GM18870 (cell line): Measurements from ENCODE around the gene CAMK2A.

Experiments
- ATAC-seq: cut with Tn5 transposase; IDR thresholded peaks from one replicate; pipeline ENCODE4 v1.9.1; 2021; ENCODE audit warnings: moderate library complexity; ENCODE audit not compliant: unreplicated experiment

Gene CAMK2A

DNA sequence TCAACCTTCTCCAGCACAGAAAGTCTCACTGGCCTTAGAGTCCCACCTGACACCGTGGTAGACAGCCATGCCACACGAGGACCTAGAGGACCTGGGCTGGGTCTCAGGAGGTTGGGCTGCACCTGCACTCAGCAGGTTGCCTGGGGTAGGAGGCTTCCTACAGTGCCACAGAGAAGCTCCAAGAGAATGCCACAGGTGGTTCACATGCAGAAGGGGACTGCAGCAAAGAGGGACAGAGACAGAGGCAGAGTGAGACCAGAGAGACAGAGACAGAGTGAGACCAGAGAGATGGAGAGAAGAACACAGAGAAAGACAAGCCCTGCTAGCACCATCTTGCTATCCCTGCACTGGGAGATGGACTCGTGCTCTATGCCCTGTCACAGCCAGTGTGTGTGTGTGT, 5.7 kb downstream of the CAMK2A start:
- no peak for ATAC-seq

DNA sequence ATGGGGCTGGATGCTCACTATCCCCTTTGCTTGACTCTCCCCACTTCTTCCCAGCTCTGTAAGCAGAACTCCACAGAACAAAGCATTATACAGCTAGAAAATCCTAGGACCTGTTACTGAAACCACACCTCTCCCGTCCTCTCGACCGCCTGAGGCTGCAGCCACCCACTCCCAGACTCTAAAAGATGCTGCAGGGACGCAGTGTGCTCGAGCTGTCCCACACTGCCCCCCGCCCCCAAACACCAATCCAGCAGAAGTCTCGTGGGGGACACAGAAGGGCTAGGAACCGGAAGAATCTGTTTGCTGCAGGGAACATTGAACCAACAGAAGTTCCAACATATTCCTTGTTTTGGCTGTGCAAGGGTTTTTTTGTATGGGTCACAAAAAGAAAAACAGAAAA, 7.6 kb downstream of the CAMK2A start:
- no peak for ATAC-seq

DNA sequence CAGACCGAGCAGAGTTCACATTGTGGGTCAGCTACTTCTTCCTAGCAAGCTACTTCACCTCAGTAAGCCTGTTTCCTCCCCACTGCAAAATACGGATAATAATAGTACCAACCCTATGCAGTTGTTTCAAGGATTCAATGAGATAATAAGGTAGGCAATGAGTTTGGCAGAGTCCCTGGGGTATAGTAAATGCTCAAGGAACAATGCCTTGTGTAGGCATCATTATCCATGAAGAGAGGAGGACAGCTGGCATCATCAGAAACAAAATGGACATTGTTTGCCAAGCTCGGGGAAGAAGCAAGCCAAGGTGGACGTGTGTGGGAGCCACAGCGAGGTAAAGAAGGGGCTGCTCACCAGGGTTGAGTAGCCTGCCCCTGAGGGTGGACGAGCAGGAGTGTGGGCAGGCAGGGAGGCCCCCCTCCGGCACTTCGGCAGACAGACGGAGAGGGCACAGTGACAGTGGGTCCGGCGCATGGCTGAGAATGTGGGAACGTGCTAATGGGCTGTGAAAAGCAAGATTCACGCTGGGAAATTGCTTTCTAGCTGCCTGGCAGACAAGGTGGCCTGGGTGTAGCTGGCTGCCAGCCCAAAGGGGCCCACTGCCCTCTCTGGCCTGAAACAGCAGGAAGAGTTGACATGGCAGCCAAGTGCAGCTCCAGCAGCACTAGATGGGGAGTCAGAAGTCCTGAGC, 10.1 kb downstream of the CAMK2A start:
- no peak for ATAC-seq

DNA sequence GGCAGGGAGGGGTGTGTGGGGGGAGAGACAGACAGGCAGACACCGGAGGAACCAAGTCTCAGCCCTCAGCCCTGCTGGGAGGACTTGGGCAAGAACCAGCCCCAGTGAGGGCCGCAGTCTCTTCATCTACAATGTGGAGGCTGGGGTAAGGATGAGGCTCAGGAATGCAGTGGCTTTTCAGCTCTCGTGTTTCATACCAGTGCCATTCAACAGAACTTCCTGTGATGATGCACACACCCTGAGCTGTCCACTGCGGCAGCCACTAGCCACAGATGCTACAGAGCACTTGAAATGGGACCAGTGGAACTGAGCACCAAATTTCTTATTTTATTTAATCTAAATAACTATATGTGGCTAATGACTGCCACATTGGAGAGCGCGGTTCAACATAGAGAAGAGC, 10.7 kb downstream of the CAMK2A start:
- ATAC-seq = no peak

DNA sequence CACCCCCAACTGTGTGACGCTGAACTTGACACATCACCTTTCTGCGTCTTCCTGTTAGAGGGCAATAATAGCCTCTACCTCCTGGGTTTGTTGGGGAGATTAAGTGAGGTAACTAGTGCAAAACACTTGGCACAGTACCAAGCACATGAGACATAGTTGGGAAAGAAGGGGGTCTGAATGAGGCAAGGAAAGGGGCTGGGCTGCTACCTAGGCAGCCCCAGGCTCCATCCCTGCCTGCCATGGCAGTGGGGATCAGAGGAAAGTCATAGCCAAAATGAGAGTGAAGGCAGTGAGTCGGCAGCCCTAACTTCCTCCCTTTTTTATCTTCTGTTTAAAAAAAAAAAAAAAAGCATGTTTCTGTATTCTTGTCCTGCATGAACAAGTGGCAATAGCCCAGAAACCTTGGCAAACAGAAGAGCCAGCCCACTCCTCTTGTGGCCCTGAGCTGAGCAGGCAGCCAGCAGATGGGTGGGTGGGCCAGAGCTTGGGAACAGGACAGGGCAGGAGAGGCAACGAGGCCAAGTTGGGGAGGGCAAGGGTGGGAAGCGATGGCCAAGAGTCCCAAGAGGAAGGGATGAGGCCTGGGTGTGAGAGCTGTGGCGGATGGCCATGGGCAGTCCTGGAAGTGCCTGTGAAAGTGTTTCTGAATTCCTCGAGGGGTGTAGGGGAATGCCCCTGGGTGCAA, 11.4 kb downstream of the CAMK2A start:
- ATAC-seq = no peak

DNA sequence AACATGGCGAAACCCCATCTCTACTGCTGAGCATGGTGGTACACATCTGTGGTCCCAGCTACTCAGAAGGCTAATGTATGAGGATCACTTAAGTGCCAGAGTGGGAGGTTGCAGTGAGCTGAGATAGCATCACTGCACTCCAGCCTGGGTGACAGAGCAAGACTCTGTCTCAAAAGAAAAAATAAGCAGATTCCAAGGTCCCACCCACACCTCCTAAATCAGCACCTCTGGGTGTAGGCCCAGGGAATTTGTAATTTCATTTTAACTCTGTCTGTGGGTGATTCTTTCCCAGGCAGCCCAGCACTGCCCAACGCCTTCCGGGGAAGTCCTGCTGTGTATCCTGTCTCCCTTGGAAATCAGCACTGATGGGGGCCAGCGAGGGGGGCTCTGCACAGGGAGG, 12.5 kb downstream of the CAMK2A start:
- no peak for ATAC-seq

DNA sequence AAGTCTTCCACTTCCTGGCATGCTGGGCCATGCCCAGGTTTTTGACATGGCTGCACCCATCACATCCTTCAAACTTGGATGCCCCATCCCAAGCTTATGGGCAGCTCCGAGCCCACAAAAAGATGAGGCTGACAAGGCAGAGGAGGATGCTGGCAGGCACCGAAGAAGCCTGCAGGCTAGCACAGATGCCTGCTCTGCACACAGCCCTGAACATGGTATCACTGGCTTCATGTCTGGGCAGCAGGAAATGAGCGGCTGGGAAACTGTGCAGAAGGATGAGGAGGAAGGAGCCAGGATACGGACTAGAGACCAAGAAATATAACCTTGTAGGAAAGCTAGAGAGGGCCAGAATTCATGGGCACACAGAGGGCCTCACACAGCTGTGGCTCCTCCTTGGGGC, 14.8 kb downstream of the CAMK2A start:
- ATAC-seq = no peak

DNA sequence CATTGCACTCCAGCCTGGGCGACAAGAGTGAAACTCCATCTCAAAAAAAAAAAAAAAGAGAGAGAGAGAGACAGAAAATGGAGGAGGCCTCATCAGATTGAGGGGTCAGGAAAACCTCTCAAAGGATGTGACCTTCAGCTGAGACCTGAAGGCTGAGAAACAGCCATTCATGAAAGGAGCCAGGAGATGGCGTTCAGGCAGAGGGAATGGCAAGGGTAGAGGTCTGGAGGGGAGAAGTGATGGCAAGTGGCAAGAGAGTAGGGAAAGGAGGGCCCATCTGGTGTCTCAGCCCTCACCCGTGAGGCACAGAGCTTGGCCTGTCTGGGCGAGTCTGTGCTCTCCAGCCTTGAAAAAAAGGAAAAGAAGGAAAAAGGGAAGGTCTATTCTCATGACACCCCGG, 17.0 kb downstream of the CAMK2A start:
- ATAC-seq = no peak

DNA sequence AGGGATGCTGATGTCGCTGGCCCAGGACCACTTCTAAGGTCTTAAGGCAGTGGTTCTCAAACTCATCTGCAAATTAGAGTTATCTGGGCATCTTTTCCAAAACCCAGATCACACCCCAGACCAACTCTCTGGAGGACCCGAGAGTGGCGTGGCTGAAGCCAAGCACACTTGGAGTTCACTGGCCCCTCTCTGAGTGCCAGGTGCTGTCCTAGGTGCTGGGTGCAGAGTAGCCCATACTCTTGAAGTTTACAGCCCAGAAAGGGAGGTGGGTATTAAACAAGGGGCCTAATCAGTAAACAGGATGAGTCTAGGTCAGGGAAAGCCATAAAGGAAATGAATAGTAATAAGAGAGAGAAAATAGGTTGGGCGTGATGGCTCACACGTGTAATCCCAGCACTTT, 17.6 kb downstream of the CAMK2A start:
- no peak for ATAC-seq

DNA sequence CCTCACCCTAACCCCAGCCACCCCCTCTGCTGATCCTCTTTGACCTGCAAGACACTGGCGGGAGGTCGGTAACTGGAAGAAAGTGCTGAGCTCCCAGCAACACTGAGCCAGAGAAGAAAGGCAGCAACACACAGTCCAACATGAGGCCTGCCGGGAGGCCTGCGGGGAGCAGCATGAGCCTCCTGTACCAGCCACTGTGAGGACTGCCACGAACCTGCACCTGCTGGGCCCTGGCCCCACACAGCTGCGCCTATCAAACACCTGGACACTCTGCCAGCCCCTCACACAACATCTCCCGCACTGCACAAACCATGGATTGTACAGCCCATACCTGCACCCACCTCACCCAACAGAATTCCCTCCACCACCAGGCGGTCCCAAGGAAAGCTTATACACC, 18.3 kb downstream of the CAMK2A start:
- no peak for ATAC-seq

DNA sequence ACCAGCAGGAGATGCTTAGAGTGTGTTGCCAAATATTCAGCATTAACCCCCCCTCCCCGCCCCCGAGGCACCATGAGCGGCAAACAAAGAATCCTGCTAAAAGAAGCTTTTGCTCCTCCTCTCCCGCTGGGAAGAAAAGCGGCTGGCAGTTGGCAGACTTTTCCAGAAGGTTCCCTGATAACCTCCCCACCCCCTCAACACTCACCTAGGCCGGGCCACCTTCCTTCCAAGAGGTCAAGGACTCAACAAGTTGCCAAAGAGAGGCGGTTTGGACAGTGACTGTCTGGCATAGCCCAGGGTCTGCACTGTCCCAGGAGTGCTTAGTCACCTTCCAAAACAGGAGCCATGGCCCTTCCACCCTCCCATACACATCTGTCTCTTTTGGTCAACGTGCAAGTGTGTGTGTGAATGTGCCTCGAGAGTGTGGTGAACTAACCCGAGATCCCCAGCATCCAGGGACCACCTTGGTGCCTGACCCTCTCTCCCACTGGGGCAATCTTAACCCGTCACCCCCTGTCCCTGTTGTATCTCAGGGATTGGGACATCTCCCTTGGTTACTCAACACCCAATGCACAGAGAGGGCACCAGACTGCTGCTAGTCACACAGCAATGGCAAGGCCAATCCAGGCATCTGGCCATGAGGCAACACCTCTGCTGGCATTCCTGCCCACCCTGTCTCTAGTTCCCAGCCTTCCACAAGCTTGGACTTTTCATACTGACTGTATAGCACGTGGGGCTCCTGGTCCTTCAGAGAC, 18.9 kb downstream of the CAMK2A start:
- no peak for ATAC-seq

DNA sequence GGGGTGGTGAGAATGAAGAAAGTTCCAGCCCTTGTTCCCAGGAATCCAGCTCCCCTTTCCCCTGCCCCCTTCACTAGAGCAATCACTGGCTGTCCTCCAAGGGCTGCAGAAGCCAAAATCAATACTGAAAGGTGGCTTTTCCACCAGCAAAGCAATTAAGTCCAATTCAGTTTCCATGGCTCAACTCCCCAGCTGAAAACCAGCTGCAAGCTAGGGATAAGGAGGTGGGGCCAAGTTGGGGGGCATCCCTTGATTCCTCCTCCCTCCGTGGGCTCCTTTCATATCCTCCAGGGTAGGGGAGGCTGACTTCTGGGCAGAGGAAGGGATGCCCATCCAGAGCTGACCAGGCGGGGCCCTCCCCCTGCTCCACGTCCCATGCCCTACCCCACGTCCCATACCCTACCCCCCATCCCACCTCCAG, 22.7 kb downstream of the CAMK2A start:
- no peak for ATAC-seq

DNA sequence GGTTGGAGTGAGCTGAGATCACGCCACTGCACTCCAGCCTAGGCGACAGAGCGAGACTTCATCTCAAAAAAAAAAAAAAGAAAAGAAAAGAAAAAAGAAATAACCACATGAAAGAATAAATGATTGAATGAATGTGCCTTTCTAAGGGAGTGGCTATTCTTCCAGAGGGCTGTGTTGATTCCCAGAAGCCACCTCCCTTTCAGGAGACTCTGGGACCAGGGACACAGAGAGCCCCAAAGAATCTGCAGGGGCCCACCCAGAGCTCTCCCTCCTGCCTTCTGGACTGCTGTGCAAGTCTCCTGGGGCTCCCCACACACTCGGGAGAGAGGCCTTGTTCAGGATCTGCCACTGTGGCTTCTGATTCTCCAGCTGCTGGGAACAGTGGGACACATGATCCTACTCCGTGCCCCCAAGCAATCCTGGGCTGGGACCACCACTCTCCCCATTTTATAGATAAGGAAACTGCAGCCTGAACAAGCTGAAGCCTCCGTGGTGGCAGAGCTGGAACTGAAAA, 23.6 kb downstream of the CAMK2A start:
- ATAC-seq = no peak

DNA sequence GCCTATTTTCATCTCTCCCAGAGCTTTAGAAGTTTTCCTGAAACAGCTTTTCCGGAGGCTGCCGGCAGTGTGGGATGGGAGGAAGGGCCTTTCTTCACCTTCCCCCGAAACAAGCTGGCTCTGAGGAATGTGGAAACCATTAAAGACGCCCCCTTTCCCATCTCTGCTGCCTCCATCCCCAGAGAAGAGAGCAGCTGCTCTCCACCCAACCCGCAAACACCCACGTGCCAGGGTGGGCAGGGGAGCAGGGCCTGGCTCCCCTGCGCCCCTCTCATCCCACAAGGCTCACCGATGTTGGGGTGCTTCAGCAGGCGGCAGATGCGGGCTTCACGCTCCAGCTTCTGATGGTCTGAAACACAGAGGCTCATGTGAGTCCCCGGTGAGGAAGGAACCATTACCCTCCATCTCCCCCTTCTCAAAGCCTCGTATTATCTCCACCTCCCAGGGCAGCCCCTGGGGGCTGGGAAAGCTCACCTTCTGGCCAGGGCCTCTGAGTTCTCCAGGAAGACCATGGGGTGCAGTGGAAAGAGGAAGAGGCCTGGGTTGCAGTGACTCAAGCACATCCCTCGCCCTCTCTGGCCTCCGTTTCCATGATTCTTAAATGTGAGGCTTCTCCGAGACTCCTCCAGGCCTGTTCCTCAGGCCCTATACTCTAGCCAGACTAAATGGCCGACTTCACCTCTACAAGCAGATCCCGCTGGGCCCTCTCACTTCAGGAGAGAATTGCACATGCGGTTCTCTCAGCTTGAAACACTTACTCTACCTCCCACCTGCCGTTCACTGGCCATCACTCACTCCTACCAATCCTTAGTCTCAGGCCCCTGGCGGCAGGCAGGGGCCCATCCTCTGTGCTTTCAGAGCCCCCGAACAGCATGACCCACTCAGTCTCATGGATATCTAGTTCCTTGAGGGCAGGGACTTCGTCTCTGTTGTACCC, 24.6 kb downstream of the CAMK2A start:
- no peak for ATAC-seq

DNA sequence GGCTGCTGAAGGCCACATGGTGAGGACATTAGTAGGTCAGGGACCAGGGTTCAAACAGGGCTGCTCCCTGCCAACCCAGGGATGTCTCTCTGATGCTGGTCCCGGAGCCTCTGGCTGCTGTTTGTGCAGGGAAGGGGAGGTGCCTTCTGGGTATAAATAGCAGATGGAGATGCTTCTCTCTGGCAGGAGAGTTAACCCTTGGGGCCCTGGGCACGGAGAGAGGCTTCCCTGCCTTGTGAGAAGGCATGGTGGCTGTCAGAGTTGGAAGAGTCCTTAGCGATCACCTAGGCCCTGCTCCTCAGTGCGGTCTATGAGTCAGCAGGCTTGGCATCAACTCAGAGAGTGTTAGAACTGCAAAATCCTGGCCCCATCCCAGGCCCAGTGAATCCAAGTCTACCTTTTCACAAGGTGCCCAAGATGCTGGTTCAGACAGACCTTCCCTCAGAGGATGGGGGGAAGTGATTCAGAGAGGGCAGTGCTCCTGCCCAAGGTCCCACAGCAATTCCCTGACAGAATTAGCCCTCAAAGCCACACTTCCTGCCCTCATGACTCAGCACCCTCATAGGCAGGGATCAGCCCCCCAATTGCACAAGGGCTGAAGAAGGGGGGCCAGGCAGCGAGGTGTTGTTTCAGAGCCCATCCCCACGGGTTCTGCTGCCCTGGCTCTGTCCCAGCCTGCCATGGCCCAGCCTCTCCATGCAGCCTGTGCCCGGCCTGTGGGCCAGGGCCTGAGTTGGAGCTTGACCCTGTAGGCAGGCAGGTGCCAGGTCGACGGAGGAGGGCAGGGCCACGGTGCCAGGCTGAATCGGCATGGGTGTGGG, 25.6 kb downstream of the CAMK2A start:
- ATAC-seq = no peak

DNA sequence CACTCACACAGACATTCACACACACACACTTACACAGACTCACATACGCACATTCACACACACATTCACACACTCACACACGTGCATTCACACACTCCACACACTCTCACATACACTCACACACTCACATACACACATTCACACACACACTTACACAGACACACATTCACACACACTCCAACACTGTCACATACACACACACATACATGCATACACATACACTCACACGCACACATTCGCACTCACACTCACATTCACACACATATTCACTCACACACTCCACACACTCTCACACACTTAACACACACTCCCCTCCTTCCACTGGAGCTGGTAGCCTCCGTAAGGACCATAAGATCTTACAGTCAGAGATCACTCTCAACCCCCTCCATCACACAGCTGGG, 26.2 kb downstream of the CAMK2A start:
- no peak for ATAC-seq

DNA sequence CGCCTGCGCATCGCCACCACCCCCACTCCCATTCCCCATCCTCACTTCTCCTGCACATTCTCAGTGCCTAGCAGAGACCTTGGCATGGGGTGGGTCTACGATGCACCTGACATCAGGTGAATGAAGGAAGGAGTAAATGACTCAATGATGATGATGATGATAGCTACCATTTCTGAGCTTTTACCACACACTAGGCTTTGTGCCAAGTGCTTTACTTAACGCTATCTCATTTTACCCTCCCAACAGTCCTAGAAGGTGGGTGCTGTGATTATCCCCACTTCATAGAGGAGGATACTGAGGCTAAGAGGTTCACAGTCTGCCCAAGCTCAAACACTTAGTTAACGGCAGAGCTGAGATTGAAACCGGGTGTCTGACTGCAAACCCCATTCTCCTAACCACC, 27.1 kb downstream of the CAMK2A start:
- ATAC-seq = no peak

DNA sequence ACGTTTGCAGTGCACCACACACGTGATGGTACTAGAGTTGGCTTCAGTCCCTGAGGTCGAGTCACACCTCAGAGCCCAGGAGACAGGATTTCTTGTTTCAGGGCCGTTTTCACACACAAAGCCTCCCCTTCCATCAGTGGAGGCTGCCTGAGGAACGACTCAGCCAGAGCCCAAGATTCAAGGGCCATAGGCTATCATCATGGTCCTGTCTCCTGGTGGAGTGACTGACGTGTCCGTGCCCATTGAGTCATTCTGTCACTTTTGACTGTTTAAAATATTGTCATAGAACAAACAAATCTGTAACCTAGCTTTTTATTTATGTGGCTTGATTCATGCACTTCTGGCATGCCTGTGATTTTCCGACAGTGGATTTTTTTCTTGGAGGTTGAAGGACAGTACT, 28.3 kb downstream of the CAMK2A start:
- no peak for ATAC-seq

DNA sequence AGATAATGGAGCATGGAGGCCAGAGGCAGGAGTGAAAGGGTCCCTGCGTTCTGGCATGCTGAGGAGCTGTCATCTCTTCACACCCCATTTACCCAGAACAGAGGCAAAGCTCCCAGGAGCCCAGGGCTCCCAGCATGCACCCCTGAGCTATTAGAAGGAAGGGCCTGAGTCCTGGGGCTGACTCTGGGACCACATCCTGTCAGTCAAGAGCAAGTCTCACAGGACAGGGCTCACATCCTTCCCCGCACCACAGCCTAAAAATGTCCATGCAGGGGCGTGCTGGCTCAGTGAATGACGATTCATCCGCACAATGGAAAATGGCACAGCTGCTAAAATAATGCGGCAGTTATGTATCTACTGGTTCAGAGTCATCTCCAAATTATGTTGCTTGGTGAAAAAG, 31.4 kb downstream of the CAMK2A start:
- no peak for ATAC-seq

DNA sequence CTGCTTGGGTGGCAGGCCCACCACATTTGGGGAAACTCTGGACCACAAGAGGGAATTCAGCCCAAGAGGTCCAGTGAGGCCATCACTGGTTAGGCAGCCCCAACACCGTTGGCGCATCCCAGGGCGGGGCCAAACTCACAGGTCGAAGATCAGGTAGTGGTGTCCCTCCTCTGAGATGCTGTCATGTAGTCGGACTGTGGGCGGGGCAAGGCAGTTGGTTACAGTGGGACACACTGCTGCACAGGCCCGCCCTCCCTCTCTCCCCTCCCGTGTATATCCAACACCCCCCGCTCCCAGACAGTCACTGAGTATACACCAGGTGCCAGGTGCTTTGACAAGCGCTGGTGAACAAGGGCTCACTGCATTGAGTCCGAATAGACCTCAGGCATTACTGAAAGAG, 32.1 kb downstream of the CAMK2A start:
- ATAC-seq = no peak
